ENCODE data around the gene IKZF2.

IKZF2 gene

GRCh38 chr2:212998626-212999359 is 152.6 kb downstream of the IKZF2 start:
- no peak for DNase-seq (ENCODE audit: low spot score)

- no peak for DNase-seq (ENCODE audit: low spot score)
Measured at GRCh38 chr2:212997526-212998020, 153.8 kb downstream of the IKZF2 start.

GRCh38 chr2:212995920-212996319 is 155.5 kb downstream of the IKZF2 start:
- DNase-seq (ENCODE audit: low spot score): no peak

DNA sequence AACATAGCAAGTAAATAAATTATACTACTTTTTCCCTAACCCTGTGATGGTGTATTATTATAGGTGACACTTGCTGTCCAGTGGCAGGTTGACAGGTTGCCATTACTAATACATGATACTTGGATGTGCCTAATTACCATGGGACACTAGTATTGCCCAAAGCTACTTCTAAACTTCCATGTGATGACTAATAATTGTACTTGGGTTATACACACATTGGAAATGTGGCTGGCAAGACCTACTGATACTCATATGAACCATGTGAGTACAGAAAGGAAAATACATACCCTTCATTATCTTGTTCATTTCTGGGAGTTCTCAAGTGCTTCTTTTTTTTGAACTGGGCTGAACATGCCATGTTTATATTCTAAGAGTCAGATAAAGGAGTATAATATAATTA is 156.4 kb downstream of the IKZF2 start:
- DNase-seq (ENCODE audit: low spot score): no peak

- no peak for DNase-seq (ENCODE audit: low spot score)
Measured at GRCh38 chr2:212991120-212991519, 160.3 kb downstream of the IKZF2 start.

DNA sequence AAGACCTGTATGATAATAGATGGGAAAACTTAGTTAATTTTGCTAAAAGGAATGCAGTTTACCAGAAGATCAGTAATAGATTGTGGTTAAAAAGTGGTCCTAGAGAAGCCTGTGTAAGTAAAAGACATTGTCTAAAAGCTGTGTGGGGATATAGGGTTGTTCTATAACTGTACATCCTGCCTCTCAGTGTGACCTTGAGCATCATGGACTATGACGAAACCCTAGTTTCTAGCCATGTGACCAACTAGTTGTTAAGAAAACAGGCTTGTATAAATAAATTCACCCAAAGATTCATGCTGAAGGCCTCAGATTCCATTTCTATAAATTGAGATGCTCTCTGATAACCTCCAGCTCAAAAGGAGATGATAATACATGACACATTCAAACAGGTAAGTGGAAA is 160.7 kb downstream of the IKZF2 start:
- DNase-seq (ENCODE audit: low spot score): no peak

DNA sequence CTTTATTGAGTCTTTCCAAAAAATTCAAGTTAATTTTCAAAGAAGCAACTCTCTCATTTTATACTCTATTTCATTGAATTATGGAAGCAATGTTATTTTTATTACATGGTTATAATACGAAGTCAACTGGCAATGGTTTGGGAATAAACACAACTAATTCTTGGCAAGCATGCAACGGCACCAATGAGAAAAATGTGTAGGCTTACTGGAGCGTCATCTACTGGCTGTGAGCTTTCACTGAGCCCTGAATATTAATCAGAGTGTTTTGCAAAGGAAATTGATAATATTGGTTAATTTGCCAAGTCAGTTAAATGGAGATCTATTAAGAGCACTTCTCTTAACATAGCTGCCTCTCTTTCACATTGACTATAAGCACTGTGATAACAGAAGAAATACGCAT is 163.9 kb downstream of the IKZF2 start:
- no peak for DNase-seq (ENCODE audit: low spot score)

DNA sequence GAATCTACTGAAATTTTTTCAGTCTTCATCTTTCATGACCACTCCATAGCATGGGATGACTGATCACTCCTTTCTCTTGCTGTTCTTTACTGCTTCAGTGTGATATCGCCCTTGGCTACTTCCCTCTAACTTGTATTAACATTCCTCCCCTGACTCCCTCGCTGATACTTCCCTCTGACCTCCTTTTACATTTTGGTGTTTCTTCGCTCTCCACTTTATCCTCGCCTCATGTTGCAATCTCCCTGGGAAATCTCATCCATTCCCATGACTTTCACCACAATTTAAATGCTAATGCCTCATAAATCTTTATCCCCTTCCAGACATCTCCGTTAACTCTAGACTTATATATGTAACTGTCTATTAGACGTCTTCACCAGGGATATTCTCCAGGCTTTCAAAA is 167.3 kb downstream of the IKZF2 start:
- DNase-seq (ENCODE audit: low spot score): no peak

DNA sequence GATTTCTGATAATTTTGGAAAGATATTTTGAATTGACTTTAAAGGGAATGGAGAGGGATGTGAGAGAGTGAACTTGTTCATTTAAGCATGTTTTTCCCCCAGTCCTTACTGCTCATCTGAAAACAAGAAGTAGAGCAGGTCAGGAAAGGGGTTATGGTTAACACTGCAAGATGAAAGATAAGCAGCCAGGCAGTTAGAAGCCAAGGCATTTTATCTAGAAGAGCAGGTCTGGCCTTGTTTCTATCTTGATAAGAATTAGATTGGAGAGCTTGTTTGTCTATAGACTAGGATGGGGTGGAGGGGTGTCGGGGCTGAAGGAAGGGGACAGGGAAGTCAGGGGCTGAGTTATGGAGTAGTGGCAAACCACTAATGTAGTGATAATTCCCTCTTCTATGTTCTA is 171.6 kb downstream of the IKZF2 start:
- DNase-seq (ENCODE audit: low spot score): no peak

- DNase-seq (ENCODE audit: low spot score): no peak
Measured at GRCh38 chr2:212979046-212979612, 172.3 kb downstream of the IKZF2 start.

DNA sequence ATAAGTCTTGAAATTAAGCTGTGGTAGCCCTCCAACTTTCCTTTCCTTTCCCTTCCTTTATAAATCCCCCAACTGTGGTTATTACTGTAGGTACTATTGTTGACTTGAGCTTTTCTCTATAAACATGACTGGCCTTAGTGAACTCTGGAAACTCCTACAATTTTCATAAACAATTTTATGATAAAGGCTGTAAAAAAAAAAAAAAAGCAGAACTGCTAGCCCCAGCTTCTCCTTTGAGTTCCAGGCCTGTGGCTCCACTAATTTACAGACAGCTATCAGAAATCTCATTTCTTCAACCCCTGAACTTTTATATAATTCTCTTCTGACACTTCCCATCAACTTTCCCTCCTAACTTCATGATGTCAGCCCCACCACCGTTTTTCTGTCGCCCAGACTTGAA is 174.3 kb downstream of the IKZF2 start:
- no peak for DNase-seq (ENCODE audit: low spot score)

GRCh38 chr2:212975333-212975732 is 176.1 kb downstream of the IKZF2 start:
- no peak for DNase-seq (ENCODE audit: low spot score)

DNA sequence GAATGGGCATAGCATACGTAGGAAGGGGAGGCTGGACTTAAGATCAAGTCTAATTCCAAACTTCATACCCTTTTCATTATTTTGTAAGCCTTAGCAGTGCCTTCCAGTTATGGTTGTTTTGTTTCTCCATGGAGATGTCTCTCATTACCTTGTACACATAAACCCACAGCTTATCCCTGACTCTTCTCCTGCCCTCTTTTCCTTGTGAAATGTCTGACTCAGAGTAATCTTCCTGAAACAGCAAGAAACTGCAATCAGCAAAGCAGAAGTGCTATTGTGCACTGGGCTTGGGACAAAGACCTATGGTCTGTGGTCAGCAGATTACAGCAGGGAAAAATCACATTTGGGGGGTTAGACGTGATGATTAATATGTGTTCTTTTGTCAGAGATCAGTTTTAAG is 176.7 kb downstream of the IKZF2 start:
- no peak for DNase-seq (ENCODE audit: low spot score)

DNA sequence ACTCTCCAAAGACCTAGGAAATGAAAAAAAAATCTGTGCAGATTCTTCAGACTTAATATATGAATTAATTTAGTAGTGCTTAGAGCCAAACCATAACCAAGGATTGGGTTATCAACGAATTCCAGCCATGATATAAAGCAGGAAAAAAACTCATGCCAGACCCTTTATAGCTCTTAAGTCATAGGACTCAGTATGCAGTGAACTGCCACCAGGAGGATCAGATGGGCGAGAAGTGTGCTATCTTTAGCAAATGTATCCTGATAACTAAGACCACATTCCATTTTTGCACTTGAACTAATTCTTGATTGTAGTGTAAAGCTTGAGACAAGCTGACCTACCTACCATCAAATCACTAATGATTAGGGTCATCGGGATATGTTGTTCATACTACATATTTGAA is 178.1 kb downstream of the IKZF2 start:
- no peak for DNase-seq (ENCODE audit: low spot score)

DNA sequence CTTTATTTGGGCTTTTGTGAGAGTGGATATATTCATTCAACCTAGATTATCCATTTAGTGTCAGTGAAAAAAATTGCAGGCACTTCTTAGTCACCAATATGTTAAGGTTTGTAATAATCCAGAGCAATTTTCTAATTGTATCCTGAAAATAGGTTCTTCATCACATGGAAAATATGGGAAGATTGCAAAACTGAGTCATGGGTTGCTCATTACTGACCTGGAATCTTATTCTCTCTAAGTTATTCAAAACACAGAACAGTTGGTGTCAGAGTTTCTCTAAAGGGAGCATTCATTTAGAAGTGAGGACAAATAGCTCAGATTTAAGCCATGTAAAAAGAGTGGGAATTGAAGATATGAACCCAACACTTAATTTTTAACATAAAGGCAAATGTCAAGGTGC is 181.3 kb downstream of the IKZF2 start:
- DNase-seq (ENCODE audit: low spot score): no peak

GRCh38 chr2:212968284-212969081 is 182.9 kb downstream of the IKZF2 start:
- DNase-seq (ENCODE audit: low spot score): no peak

DNA sequence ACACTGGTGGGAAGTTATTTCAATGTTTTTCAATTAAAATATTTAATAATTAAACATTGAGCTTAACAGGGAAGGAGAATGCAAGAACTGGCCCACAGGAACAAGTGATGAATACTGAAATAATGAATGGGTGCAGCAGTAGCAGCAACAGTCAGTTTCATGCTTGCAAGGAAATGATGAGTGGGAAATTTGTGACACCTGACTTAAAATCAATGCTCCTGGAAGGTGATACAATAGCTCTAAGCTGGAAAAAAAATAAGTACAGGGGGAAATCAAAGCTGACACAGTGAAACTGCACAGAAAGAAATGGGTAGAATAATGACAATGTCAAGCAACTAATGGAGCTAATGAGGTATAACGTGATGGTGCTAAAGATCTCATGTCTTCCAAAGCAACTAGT is 184.5 kb downstream of the IKZF2 start:
- DNase-seq (ENCODE audit: low spot score): no peak

DNA sequence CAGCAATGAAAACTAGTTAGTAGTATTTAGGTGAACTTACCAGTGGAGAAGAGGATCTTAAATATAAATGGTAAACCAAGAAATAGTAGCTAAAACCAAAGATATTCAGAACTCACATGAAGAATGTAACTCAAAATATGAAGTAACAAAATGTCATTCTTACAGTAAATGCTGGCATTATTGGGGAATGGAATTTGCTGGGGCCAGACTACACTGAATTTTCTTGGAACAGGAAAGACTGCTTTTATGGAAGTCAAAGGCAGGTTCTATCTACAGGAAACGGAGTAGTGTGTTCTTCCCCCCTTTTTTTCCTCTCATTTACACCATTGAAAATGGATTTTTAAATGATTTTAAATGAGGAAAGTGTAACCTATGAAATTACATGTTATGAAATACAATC is 188.7 kb downstream of the IKZF2 start:
- DNase-seq (ENCODE audit: low spot score): no peak

DNA sequence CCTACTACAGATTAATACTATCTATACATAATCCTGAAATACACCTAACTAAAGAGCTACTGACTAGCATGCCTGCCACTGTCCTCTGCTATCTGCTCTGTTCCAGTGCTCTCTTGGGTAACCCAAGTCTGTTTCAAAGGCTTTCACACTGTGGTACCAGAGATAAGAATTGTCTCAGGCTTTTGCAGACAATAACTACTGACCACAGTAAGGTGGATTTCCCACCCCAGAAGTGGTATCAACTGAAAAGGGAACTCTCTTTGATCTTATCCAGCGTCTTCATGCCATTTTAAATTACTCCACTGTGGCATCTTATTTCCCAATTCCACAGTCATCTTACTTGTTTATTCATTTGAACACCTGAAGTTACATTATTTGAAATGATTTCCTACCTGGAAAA is 190.2 kb downstream of the IKZF2 start:
- no peak for DNase-seq (ENCODE audit: low spot score)

DNA sequence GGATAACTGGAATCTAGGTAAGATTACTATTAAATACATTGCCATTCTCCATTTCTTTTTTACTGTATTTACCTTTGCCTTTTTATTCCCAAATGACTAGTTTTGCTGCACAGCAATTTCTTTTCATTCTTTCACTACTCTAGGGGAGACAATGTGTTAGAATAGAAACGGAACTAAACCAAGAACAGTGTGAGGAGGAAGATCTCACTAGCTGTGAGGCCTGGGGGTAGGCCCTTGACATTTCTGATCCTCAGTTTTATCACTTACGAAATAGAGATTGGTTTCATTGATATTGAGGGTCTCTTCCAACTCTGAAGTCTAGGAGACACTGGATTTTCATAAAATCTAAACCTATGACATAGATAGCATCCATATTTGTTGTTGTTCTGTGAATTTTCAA is 191.1 kb downstream of the IKZF2 start:
- no peak for DNase-seq (ENCODE audit: low spot score)

DNA sequence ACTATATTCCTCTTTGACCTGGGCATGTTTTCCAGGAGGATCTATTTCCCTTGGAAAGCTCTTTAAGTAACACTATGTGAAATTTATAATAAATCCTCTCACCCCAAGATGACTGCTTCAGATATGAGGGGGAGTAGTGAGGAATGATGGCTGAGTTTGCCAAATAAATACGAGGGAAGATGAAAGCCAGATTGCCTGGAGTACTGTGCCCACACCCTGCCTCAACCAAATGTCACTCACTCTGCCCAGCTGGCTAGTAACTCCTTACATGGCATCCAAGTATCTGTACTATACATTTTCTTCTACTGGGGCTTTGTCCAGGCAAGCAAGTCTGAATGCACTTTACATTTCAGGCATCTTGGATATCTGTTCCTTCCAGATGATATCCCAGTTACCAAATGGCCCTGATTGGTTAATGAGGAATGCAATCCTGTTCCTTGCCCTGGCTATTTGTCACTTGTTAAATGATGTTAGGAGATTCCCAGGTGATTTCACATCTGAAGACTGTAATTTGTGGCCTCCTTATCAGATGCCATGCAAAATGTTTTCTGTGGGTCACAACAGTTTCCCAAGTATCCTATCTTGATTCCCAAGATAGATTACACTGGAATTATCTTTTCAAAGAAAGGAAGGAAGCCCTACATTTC is 191.8 kb downstream of the IKZF2 start:
- DNase-seq (ENCODE audit: low spot score): no peak

- DNase-seq (ENCODE audit: low spot score): no peak
Measured at GRCh38 chr2:212958757-212959295, 192.6 kb downstream of the IKZF2 start.
